Kidney (tissue), 14 donors: Measurements from ENCODE around the gene MEF2C. TPM values are rescaled to one million over a fixed set of nuclear protein-coding genes. Genes with fewer than 3 reads are reported as not detected.

Experiments
- DNase-seq, 5 donors: peaks; one replicate each; pipeline ENCODE4 v3.0.0-alpha.2; 2013 to 2020
- FAIRE-seq: peaks from 2 replicates; lab custom pipeline; 2012; peaks lifted over from hg19 to GRCh38; lab: Jason Lieb, UNC
- H3K27ac ChIP-seq, 2 donors: one replicate each; pipeline ENCODE4 v1.7.0; 2013; ENCODE audit warnings: low read depth in 2 of 2, low read length in 2 of 2, inconsistent platforms in 1 of 2
- H3K27me3 ChIP-seq: one replicate; pipeline ENCODE4 v1.7.1; 2013; ENCODE audit warnings: low read length, inconsistent platforms; ENCODE audit not compliant: control insufficient read depth, insufficient read depth
- H3K36me3 ChIP-seq, 3 donors: one replicate each; pipeline versions ENCODE4 v1.7.0 to v1.7.1; 2013; ENCODE audit warnings: low read length in 3 of 3, control low read depth in 1 of 3, inconsistent platforms in 1 of 3; ENCODE audit not compliant: insufficient read depth in 3 of 3, control insufficient read depth in 2 of 3
- H3K4me1 ChIP-seq, 3 donors: one replicate each; pipeline versions ENCODE4 v1.7.0 to v1.7.1; 2013; ENCODE audit warnings: low read length in 3 of 3, inconsistent platforms in 1 of 3, low read depth in 1 of 3; ENCODE audit not compliant: control insufficient read depth in 2 of 3, insufficient read depth in 2 of 3
- H3K4me3 ChIP-seq, 3 donors: one replicate each; pipeline versions ENCODE4 v1.7.0 to v1.8.1; 2013; ENCODE audit warnings: low read length in 3 of 3, control low read depth in 1 of 3, inconsistent platforms in 1 of 3
- H3K9ac ChIP-seq, 3 donors: one replicate each; pipeline versions ENCODE4 v1.7.0 to v1.7.1; 2013; ENCODE audit warnings: low read length in 3 of 3, control low read depth in 1 of 3, inconsistent platforms in 1 of 3
- H3K9me3 ChIP-seq, 3 donors: one replicate each; pipeline versions ENCODE4 v1.7.0 to v1.7.1; 2013; ENCODE audit warnings: low read length in 3 of 3, control low read depth in 1 of 3, inconsistent platforms in 1 of 3; ENCODE audit not compliant: control insufficient read depth in 2 of 3, insufficient read depth in 1 of 3
- intact Hi-C: fragments of 100-400 bp; cut with DNase I; formaldehyde crosslinking; loops from one replicate; pipeline ENCODE4 v1.11.1; 2022
- polyA plus RNA-seq: library from polyadenylated mRNA; stranded (reverse); fragments of 350-450 nt; fragmentation: Illumina TruSeq; extraction: RNeasy Lipid Tissue Mini Kit (QIAGEN cat#74804); gene quantifications from one replicate; pipeline ENCODE4 v1.2.3, GENCODE V29; 2014; ENCODE audit warnings: low read depth, low replicate concordance; ENCODE audit not compliant: insufficient read depth
- total RNA-seq: library from RNA; stranded (reverse); fragmentation: NEBNext Ultra II Directional; extraction: Animal tissue kit (Norgen Biotek cat#: 25700); gene quantifications from one replicate; pipeline ENCODE4 v1.2.1, GENCODE V29; 2021
- TF ChIP-seq, protein P1 (sequence below): IDR thresholded peaks from 3 replicates; pipeline ENCODE4 v1.5.1; 2012; ENCODE audit warnings: mild to moderate bottlenecking, moderate library complexity, borderline replicate concordance; ENCODE audit not compliant: insufficient read depth; ENCODE audit errors: extremely low read depth
- donor health status: control.
- donor health status: control.
- donor health status: control.
- donor health status: control.
- donor health status: control.
- donor health status: DM: yes; HTN: yes; CAD: no.
- donor health status: Normal renal cell carcinoma (clear cell type).

Gene MEF2C
- total and polyA plus RNA-seq, 2 donors from 2014 or later, result 5.3 to 75.4 TPM

DNA sequence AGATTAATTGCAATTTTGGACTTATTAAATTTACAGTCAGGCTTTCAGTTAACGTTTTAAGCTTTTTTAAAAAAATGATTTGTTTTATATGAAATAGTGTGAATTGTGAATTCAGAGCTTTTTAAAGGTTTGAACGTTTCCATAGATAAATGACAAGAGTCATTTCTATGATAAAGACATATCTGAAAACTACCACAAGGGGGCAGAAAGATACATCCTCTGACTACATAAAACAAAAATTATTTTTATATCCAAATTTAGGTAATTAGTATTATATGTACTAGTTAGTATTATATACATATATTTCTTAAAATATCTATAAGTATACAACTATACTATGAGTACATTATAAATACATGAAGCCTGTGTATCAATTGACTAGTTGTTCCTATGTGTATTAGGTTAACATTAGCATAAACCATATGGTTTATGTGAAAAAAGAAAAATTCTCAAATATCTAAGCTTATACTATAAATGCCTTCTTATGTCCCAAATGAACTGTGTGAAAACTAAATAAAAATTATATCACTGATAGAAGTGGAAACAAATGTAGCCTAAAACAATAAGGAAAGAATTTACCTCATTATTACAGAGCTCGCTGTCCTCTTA lies 155.2 kb downstream of the MEF2C start:
- TF ChIP-seq, protein P1, sequence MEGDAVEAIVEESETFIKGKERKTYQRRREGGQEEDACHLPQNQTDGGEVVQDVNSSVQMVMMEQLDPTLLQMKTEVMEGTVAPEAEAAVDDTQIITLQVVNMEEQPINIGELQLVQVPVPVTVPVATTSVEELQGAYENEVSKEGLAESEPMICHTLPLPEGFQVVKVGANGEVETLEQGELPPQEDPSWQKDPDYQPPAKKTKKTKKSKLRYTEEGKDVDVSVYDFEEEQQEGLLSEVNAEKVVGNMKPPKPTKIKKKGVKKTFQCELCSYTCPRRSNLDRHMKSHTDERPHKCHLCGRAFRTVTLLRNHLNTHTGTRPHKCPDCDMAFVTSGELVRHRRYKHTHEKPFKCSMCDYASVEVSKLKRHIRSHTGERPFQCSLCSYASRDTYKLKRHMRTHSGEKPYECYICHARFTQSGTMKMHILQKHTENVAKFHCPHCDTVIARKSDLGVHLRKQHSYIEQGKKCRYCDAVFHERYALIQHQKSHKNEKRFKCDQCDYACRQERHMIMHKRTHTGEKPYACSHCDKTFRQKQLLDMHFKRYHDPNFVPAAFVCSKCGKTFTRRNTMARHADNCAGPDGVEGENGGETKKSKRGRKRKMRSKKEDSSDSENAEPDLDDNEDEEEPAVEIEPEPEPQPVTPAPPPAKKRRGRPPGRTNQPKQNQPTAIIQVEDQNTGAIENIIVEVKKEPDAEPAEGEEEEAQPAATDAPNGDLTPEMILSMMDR, result peak; percentile 21
- no peaks in the 10 kb centered on the region for H3K9me3 ChIP-seq
- intact Hi-C loops, result no loop called here
- H3K4me3 ChIP-seq, result no peak overlapping the region
- no peak overlapping the region for H3K27ac ChIP-seq
- DNase-seq (no peak), FAIRE-seq (peak; percentile 99)
- H3K4me1 ChIP-seq, result no peaks in the 10 kb centered on the region
- H3K9ac ChIP-seq, result no peak overlapping the region
- H3K36me3 ChIP-seq, result peaks cover 0 to 4% (median 0%) of the 10 kb centered on the region in 3 donors
- no peaks in the 10 kb centered on the region for H3K27me3 ChIP-seq

DNA sequence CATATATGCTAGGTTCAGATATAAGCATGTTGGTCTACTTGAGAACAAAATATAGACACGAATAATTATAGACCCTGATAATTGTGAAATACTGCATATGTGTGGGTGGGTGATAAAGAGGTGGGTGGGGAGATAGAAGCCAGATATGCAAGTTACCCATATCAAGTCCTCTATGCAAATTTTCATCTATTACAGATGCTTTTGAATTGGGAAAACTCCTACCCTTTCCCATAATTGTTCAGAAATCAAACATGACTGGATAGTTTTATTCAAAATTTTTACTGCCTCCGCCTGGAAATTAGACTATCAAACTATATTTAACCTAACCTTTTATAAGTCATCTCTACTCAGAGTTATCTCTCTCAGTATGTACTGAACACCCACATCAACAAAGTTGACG lies 157.5 kb downstream of the MEF2C start:
- H3K4me1 ChIP-seq, result no peaks in the 10 kb centered on the region
- H3K36me3 ChIP-seq, result peaks cover 0 to 4% (median 0%) of the 10 kb centered on the region in 3 donors
- intact Hi-C loops, result no loop called here
- H3K27me3 ChIP-seq, result no peaks in the 10 kb centered on the region
- TF ChIP-seq, protein P1, result no peak
- H3K9ac ChIP-seq, result no peak overlapping the region
- H3K9me3 ChIP-seq, result no peaks in the 10 kb centered on the region
- no peak for DNase-seq
- no peak for FAIRE-seq
- H3K27ac ChIP-seq, result no peak overlapping the region
- no peak overlapping the region for H3K4me3 ChIP-seq

- intact Hi-C loops, result no loop called here
- Histone ChIP-seq H3K4me3 (no peak overlapping the region), H3K4me1 (no peaks in the 10 kb centered on the region), H3K36me3 (peaks cover 0 to 4% (median 0%) of the 10 kb centered on the region in 3 donors), H3K27me3 (no peaks in the 10 kb centered on the region), H3K9me3 (no peaks in the 10 kb centered on the region), H3K9ac (no peak overlapping the region), H3K27ac (no peak overlapping the region)
- no peak for FAIRE-seq
- no peak for DNase-seq
- TF ChIP-seq, protein P1, result no peak
These were observed 158.8 kb downstream of the MEF2C start for GRCh38 chr5:88724201-88724600.
